Neural cell (in vitro differentiated cells): ENCODE data around the gene TRERF1. TPM values are rescaled to one million over a fixed set of nuclear protein-coding genes. Genes with fewer than 3 reads are reported as not detected.

Experiments
- H2AFZ ChIP-seq: fragments of 200-600, 300-800 bp; sonication (generic), shearing (Covaris generic); 2 replicates; pipeline ENCODE4 v1.6.0; 2014; ENCODE audit warnings: low read depth, mild to moderate bottlenecking, antibody characterized with exemption, low read length, moderate library complexity
- H3F3A ChIP-seq: fragments of 200-600 bp; shearing (Covaris generic); 2 replicates; pipeline ENCODE4 v1.6.1; 2016; ENCODE audit warnings: mild to moderate bottlenecking, moderate library complexity, mixed read lengths, antibody characterized with exemption, low read length; ENCODE audit not compliant: insufficient read depth, poor library complexity, severe bottlenecking
- H3K27ac ChIP-seq: fragments of 200-600, 300-800 bp; sonication (generic), shearing (Covaris generic); 2 replicates; pipeline ENCODE4 v1.5.1; 2014; ENCODE audit warnings: mild to moderate bottlenecking, low read length, moderate library complexity
- H3K27me3 ChIP-seq: fragments of 300-800, 200-600 bp; sonication (generic), shearing (Covaris generic); 2 replicates; pipeline ENCODE4 v1.6.0; 2014; ENCODE audit warnings: mild to moderate bottlenecking, low read depth, low read length, moderate library complexity; ENCODE audit not compliant: insufficient read depth
- H3K36me3 ChIP-seq: fragments of 300-800, 200-600 bp; sonication (generic), shearing (Covaris generic); 2 replicates; pipeline ENCODE4 v1.5.1; 2014; ENCODE audit warnings: mild to moderate bottlenecking, antibody characterized with exemption, low read length, moderate library complexity; ENCODE audit not compliant: insufficient read depth
- H3K4me2 ChIP-seq: fragments of 300-800, 200-600 bp; sonication (generic), shearing (Covaris generic); 2 replicates; pipeline ENCODE4 v1.6.0; 2014; ENCODE audit warnings: mild to moderate bottlenecking, low read length
- H3K4me3 ChIP-seq: fragments of 300-800, 200-600 bp; sonication (generic), shearing (Covaris generic); 2 replicates; pipeline ENCODE4 v1.5.1; 2014; ENCODE audit warnings: mild to moderate bottlenecking, low read length, moderate library complexity
- H3K79me2 ChIP-seq: fragments of 200-600 bp; shearing (Covaris generic); replicated peaks from 2 replicates; pipeline ENCODE4 v1.6.0; 2014; ENCODE audit warnings: mild to moderate bottlenecking, low read length, moderate library complexity; ENCODE audit not compliant: insufficient read depth
- H3K9ac ChIP-seq: fragments of 300-800, 200-600 bp; sonication (generic), shearing (Covaris generic); 2 replicates; pipeline ENCODE4 v1.6.1; 2016; ENCODE audit warnings: mild to moderate bottlenecking, low read length, mixed read lengths
- H3K9me2 ChIP-seq: fragments of 200-600 bp; shearing (Covaris generic); 2 replicates; pipeline ENCODE4 v1.6.1; 2016; ENCODE audit warnings: mild to moderate bottlenecking, low read length, mixed read lengths; ENCODE audit not compliant: insufficient read depth
- H3K9me3 ChIP-seq: fragments of 200-600, 300-800 bp; sonication (generic), shearing (Covaris generic); 2 replicates; pipeline ENCODE4 v1.6.1; 2016; ENCODE audit warnings: mild to moderate bottlenecking, mixed run types, low read length, moderate library complexity, mixed read lengths
- H4K20me1 ChIP-seq: fragments of 200-600 bp; shearing (Covaris generic); 2 replicates; pipeline ENCODE4 v1.6.1; 2016; ENCODE audit warnings: mild to moderate bottlenecking, mixed run types; ENCODE audit not compliant: insufficient read depth
- EP300 ChIP-seq: fragments of 450-650 bp; conservative IDR thresholded peaks from 2 replicates; pipeline ENCODE4 v1.6.1; 2014; ENCODE audit warnings: antibody characterized with exemption, mild to moderate bottlenecking, moderate library complexity; ENCODE audit not compliant: poor library complexity, severe bottlenecking
- EZH2 ChIP-seq: fragments of 200-600, 300-800 bp; shearing (Covaris generic), sonication (generic); IDR thresholded peaks from 2 replicates; pipeline ENCODE4 v1.6.1; 2014; ENCODE audit warnings: antibody characterized with exemption, low read length, borderline replicate concordance, mild to moderate bottlenecking; ENCODE audit not compliant: insufficient read depth, poor library complexity, severe bottlenecking
- MXI1 ChIP-seq: fragments of 450-650 bp; conservative IDR thresholded peaks from 2 replicates; pipeline ENCODE4 v1.6.1; 2014; ENCODE audit warnings: antibody characterized with exemption, mild to moderate bottlenecking; ENCODE audit not compliant: poor library complexity, severe bottlenecking
- POLR2AphosphoS5 ChIP-seq: IDR thresholded peaks from 2 replicates; pipeline ENCODE4 v1.6.1; 2012
- RAD21 ChIP-seq: fragments of 450-650 bp; conservative IDR thresholded peaks from 2 replicates; pipeline ENCODE4 v1.6.1; 2014; ENCODE audit warnings: antibody characterized with exemption, mild to moderate bottlenecking, moderate library complexity
- SMC3 ChIP-seq: fragments of 450-650 bp; conservative IDR thresholded peaks from 2 replicates; pipeline ENCODE4 v1.6.1; 2014; ENCODE audit warnings: antibody characterized with exemption, mild to moderate bottlenecking, moderate library complexity; ENCODE audit not compliant: poor library complexity
- TAF1 ChIP-seq: IDR thresholded peaks from 2 replicates; pipeline ENCODE4 v1.6.1; 2012; ENCODE audit warnings: low read depth
- polyA plus RNA-seq: library from polyadenylated mRNA; depleted of rRNA; stranded (reverse); fragments of >200 nt; gene quantifications from 2 replicates; pipeline ENCODE4 v1.2.3, GENCODE V29; 2014
- TF ChIP-seq, protein P1 (sequence below): fragments of 450-650 bp; IDR thresholded peaks from 2 replicates; pipeline ENCODE4 v1.5.1; 2014; ENCODE audit warnings: antibody characterized with exemption, mild to moderate bottlenecking, moderate library complexity; ENCODE audit not compliant: poor library complexity, severe bottlenecking
- TF ChIP-seq, protein P2 (sequence below): IDR thresholded peaks from 2 replicates; pipeline ENCODE4 v1.6.1; 2012; ENCODE audit warnings: borderline replicate concordance

Gene TRERF1
- polyA plus RNA-seq, 1 donor from 2014 or later: 4.5 TPM

DNA sequence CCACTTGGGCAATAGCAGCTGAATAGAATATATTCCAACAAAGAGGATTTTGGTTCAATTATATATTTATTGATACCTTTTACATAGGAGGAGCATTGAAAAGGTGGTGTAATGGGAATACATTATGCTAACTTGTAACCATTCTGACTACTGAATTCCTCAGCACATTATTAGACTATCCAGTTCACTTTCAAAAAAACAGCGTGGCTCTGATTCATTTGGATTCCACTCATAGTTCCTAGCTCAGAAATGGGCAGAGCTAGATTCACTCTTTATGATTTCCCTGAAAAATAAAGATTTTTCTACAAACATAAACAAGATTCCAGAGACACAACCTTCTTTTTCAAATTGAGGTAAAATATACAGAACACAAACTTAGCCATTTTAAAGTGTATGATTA lies 9.2 kb upstream of the TRERF1 start:
- Histone ChIP-seq H3K27ac (no peak overlapping the region), H3K4me2 (no peak overlapping the region), H3K9me2 (no peaks in the 10 kb centered on the region), H3K9me3 (no peaks in the 10 kb centered on the region), H4K20me1 (no peaks in the 10 kb centered on the region), H3K9ac (no peak overlapping the region), H3K4me3 (no peak overlapping the region), H3K79me2 (no peaks in the 10 kb centered on the region), H3K36me3 (no peaks in the 10 kb centered on the region), H2AFZ (no peak overlapping the region), H3K27me3 (no peaks in the 10 kb centered on the region), H3F3A (no peaks in the 10 kb centered on the region)
- TF ChIP-seq MXI1: no peak
- no peak for TF ChIP-seq EZH2
- no peak for TF ChIP-seq SMC3
- TF ChIP-seq RAD21: no peak
- TF ChIP-seq, protein P1, sequence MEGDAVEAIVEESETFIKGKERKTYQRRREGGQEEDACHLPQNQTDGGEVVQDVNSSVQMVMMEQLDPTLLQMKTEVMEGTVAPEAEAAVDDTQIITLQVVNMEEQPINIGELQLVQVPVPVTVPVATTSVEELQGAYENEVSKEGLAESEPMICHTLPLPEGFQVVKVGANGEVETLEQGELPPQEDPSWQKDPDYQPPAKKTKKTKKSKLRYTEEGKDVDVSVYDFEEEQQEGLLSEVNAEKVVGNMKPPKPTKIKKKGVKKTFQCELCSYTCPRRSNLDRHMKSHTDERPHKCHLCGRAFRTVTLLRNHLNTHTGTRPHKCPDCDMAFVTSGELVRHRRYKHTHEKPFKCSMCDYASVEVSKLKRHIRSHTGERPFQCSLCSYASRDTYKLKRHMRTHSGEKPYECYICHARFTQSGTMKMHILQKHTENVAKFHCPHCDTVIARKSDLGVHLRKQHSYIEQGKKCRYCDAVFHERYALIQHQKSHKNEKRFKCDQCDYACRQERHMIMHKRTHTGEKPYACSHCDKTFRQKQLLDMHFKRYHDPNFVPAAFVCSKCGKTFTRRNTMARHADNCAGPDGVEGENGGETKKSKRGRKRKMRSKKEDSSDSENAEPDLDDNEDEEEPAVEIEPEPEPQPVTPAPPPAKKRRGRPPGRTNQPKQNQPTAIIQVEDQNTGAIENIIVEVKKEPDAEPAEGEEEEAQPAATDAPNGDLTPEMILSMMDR: no peak
- TF ChIP-seq EP300: no peak
- no peak for TF ChIP-seq TAF1
- no peak for TF ChIP-seq POLR2AphosphoS5
- TF ChIP-seq, protein P2, sequence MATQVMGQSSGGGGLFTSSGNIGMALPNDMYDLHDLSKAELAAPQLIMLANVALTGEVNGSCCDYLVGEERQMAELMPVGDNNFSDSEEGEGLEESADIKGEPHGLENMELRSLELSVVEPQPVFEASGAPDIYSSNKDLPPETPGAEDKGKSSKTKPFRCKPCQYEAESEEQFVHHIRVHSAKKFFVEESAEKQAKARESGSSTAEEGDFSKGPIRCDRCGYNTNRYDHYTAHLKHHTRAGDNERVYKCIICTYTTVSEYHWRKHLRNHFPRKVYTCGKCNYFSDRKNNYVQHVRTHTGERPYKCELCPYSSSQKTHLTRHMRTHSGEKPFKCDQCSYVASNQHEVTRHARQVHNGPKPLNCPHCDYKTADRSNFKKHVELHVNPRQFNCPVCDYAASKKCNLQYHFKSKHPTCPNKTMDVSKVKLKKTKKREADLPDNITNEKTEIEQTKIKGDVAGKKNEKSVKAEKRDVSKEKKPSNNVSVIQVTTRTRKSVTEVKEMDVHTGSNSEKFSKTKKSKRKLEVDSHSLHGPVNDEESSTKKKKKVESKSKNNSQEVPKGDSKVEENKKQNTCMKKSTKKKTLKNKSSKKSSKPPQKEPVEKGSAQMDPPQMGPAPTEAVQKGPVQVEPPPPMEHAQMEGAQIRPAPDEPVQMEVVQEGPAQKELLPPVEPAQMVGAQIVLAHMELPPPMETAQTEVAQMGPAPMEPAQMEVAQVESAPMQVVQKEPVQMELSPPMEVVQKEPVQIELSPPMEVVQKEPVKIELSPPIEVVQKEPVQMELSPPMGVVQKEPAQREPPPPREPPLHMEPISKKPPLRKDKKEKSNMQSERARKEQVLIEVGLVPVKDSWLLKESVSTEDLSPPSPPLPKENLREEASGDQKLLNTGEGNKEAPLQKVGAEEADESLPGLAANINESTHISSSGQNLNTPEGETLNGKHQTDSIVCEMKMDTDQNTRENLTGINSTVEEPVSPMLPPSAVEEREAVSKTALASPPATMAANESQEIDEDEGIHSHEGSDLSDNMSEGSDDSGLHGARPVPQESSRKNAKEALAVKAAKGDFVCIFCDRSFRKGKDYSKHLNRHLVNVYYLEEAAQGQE: no peak

DNA sequence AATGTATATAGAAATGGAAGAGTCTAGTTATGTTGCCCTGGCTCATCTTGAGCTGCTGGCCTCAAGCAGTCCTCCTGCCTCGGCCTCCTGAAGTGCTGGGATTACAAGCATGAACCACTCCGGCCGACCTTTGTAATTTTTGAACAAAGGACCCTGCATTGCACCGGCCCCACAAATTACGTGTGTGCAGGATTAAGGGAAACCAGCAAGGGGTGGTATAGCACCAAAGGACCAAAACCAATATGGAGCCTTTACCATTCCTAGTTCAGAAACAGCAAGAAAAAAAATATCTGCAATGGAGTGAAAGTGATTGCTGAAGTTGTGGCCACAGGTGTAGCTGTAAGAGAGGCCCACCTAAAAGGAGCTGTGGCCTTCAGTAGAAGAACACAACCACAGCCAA lies 8.2 kb upstream of the TRERF1 start:
- no peaks in the 10 kb centered on the region for H3K27me3 ChIP-seq
- H3K9ac ChIP-seq: no peak overlapping the region
- H3K9me2 ChIP-seq: no peaks in the 10 kb centered on the region
- no peak overlapping the region for H3K27ac ChIP-seq
- no peak overlapping the region for H3K4me2 ChIP-seq
- TF ChIP-seq MXI1 (no peak), EZH2 (no peak), TAF1 (no peak)
- TF ChIP-seq, protein P1: no peak
- TF ChIP-seq, protein P2: no peak
- H3K4me3 ChIP-seq: no peak overlapping the region
- H4K20me1 ChIP-seq: no peaks in the 10 kb centered on the region
- H3K9me3 ChIP-seq: no peaks in the 10 kb centered on the region
- peaks cover 2% of the 10 kb centered on the region for H3F3A ChIP-seq
- no peaks in the 10 kb centered on the region for H3K79me2 ChIP-seq
- no peaks in the 10 kb centered on the region for H3K36me3 ChIP-seq
- H2AFZ ChIP-seq: no peak overlapping the region
